Mucosa of gallbladder (tissue), 1 donor: ENCODE measurements around the gene MPP1. TPM values are rescaled to one million over a fixed set of nuclear protein-coding genes. Genes with fewer than 3 reads are reported as not detected.

Experiments
- DNase-seq: peaks from one replicate; pipeline ENCODE4 v3.0.0-alpha.2; 2020; ENCODE audit warnings: low spot score
- total RNA-seq: library from RNA; stranded (reverse); gene quantifications from one replicate; pipeline ENCODE4 v1.2.1, GENCODE V29; 2021
- donor health status: DM: no; HTN: no; CAD: no.

MPP1 gene
- total RNA-seq, 1 donor from 2014 or later, result 48.5 TPM

DNA sequence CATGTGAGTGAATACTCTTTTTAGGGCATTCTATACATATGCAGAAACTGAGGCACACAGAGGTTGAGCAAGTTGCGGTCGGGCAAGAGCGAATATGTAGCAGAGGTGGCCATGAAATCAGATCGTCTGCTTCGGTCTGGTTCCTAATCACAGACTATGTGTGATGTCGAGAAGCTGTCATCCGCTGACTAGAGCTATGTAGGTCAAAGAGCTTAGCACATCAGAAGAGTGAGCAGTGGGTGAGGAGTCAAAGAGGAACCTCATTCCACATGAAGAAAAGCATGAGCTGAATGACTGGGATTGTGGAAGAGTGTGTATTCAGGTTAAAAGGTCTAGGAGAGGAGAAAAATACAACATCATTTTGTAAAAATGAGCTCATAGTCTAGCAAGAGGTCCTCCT is 73.4 kb downstream of the MPP1 start:
- no peak for DNase-seq

DNA sequence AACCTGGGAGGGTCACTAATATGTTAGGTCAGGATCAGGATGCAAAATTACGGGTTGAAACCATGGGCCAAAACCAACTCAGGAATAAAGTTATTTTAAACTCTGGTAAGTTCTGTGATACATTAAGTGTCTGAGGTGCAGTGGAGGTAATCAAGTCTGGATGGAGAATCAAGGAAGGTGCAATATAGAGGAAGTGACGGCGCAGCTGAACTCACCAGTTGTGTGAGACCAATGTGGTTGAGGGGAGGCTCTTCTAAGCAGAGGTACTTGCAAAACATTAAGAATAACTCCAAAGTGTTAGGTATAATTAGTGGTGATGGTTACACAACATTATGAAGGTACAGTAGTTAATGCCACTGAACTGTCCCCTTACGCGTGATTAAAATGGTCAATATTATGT is 74.1 kb downstream of the MPP1 start:
- DNase-seq, result no peak

DNA sequence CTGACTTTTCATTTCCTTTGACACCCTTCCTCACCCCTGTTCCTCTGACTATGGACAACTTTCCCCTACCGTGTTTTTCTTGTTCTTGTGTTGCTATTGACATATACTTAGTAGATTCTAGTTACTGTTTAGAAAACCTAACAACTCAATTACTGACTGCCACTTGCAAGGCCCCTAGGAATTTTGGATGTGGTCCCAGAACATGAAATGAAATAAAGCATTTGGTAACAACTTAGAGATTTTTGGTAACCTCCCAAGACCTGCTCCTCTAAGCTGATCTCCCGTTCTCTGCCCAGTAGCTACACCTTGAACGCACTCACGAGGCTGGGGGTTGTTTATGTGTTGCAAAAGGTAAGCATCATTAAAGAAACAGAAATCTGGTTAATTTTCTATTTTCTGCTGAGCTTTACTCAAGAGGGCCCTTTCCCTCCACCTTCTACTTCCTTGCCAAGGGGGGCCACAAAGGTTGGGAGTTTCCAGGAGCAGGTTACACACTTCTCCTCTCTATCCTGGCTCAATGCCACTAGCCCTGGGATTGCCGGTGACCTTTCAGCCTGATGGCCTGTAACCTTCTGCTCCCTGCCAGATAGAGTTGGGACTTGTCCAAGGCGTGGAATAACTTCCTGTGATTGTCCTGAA is 74.9 kb downstream of the MPP1 start:
- DNase-seq, result no peak

- DNase-seq, result no peak
Observed at GRCh38 chrX:154729439-154729838, 75.8 kb downstream of the MPP1 start.

Other genes with a start within 250 kb of the MPP1 start
- gene CTAG1A, start 220.4 kb downstream of the MPP1 start, total RNA-seq, result not detected
- gene CTAG1B, start 186.2 kb downstream of the MPP1 start, total RNA-seq, result not detected
- gene CTAG2, start 151.9 kb downstream of the MPP1 start, total RNA-seq, result not detected
- 4.6 TPM for gene GAB3, start 54.4 kb downstream of the MPP1 start, total RNA-seq
- 26.9 TPM for gene DKC1, start 42.6 kb downstream of the MPP1 start, total RNA-seq
- not detected for gene SMIM9, start 29.2 kb upstream of the MPP1 start, total RNA-seq
- gene F8A1, start 80.9 kb upstream of the MPP1 start, total RNA-seq, result 31.7 TPM
- 5.5 TPM for gene F8, start 217.2 kb upstream of the MPP1 start, total RNA-seq
- gene FUNDC2, start 221.4 kb upstream of the MPP1 start, total RNA-seq, result 82.7 TPM